Measurements from ENCODE around the gene ABCC11.

ABCC11 gene

GRCh38 chr16:48206594-48207242 is 40.6 kb downstream of the ABCC11 start:
- no peak for TF ChIP-seq CTCF (IDR thresholded peaks at IDR 0.05; ENCODE audit: insufficient read depth, low read depth, low read length, missing control alignments)
- H3K4me3 ChIP-seq (ENCODE audit: low read depth, low read length), result no peak overlapping the region

GRCh38 chr16:48204825-48205151 is 42.6 kb downstream of the ABCC11 start:
- no peak for TF ChIP-seq CTCF (IDR thresholded peaks at IDR 0.05; ENCODE audit: insufficient read depth, low read depth, low read length, missing control alignments)
- no peak overlapping the region for H3K4me3 ChIP-seq (ENCODE audit: low read depth, low read length)
- no peak for DNase-seq (ENCODE audit: low read depth)

More at GRCh38 chr16:48206594-48207242, 40.6 kb downstream of the ABCC11 start:
- DNase-seq (ENCODE audit: low read depth), result no peak

- no peak for DNase-seq (ENCODE audit: low read depth)
- no peak for TF ChIP-seq CTCF (IDR thresholded peaks at IDR 0.05; ENCODE audit: insufficient read depth, low read depth, low read length, missing control alignments)
- no peak overlapping the region for H3K4me3 ChIP-seq (ENCODE audit: low read depth, low read length)
Observed at GRCh38 chr16:48203974-48204824, 43.1 kb downstream of the ABCC11 start.

GRCh38 chr16:48201515-48202201 is 45.7 kb downstream of the ABCC11 start:
- no peak overlapping the region for H3K4me3 ChIP-seq (ENCODE audit: low read depth, low read length)
- no peak for TF ChIP-seq CTCF (IDR thresholded peaks at IDR 0.05; ENCODE audit: insufficient read depth, low read depth, low read length, missing control alignments)
- no peak for DNase-seq (ENCODE audit: low read depth)

GRCh38 chr16:48197294-48197693 is 50.0 kb downstream of the ABCC11 start:
- DNase-seq (ENCODE audit: low read depth), result no peak
- H3K4me3 ChIP-seq (ENCODE audit: low read depth, low read length), result no peak overlapping the region
- no peak for TF ChIP-seq CTCF (IDR thresholded peaks at IDR 0.05; ENCODE audit: insufficient read depth, low read depth, low read length, missing control alignments)

GRCh38 chr16:48194828-48195556 is 52.3 kb downstream of the ABCC11 start:
- no peak overlapping the region for H3K4me3 ChIP-seq (ENCODE audit: low read depth, low read length)
- no peak for TF ChIP-seq CTCF (IDR thresholded peaks at IDR 0.05; ENCODE audit: insufficient read depth, low read depth, low read length, missing control alignments)
- DNase-seq (ENCODE audit: low read depth), result no peak

Measured in GM12865 (cell line).